K562 (cell line): ENCODE data around the gene HOXA13. TPM values are rescaled to one million over a fixed set of nuclear protein-coding genes. Genes with fewer than 3 reads are reported as not detected.

ENCODE experiments used
- ATAC-seq: fragments of 200-7000 bp; cut with Tn5 transposase; 3 replicates; pipeline ENCODE4 v1.9.1; 2020; ENCODE audit warnings: moderate library complexity
- BruUV-seq: library from RNA; stranded (reverse); fragments of 400-500 nt; replicated peaks from 2 replicates; lab custom pipeline; 2021; lab: Mats Ljungman, UMichigan
- CTCF ChIA-PET: fragments of 300-600 bp; formaldehyde crosslinking; extraction: SDS; loops from one replicate; lab custom pipeline; 2021; ENCODE audit warnings: low intra/inter-chr PET ratio; lab: Yijun Ruan, JAX
- POLR2A ChIA-PET: fragments of 300-600, 350-650 bp; sonication (Branson Sonifier 250); formaldehyde crosslinking; extraction: SDS; loops from one replicate; lab custom pipeline; 2021; ENCODE audit warnings: antibody characterized with exemption, inconsistent platforms; lab: Yijun Ruan, JAX
- DNase-seq, 4 experiments: peaks; one replicate each; pipeline versions ENCODE4 v3.0.0 to v3.0.0-alpha.2; 2011 to 2018; ENCODE audit warnings: low spot score in 3 of 4, mixed read lengths in 3 of 4; ENCODE audit errors: extremely low read depth in 1 of 4
- FAIRE-seq: peaks from 2 replicates; lab custom pipeline; 2011; peaks lifted over from hg19 to GRCh38; lab: Jason Lieb, UNC
- H2AFZ ChIP-seq: 2 replicates; pipeline ENCODE4 v1.6.0; 2011; ENCODE audit warnings: low read depth, low read length, control low read depth, inconsistent platforms
- H3K27ac ChIP-seq: fragments of 200-600 bp; 3 replicates; pipeline ENCODE4 v1.8.0; 2011; ENCODE audit warnings: low read depth, mild to moderate bottlenecking, control low read depth, inconsistent platforms, low read length, moderate library complexity, mixed read lengths; ENCODE audit errors: extremely low read depth
- H3K27me3 ChIP-seq, 2 experiments: fragments of 300-600 bp in 1 of 2; 2 replicates in 1 of 2; 3 replicates in 1 of 2; pipeline versions ENCODE4 v1.6.0 to v1.8.0; 2011; ENCODE audit warnings: inconsistent platforms in 2 of 2, low read length in 2 of 2, mild to moderate bottlenecking in 1 of 2, mixed read lengths in 1 of 2, moderate library complexity in 1 of 2; ENCODE audit not compliant: control insufficient read depth in 2 of 2, insufficient read depth in 2 of 2
- H3K36me3 ChIP-seq: fragments of 300-600 bp; 3 replicates; pipeline ENCODE4 v1.8.0; 2011; ENCODE audit warnings: mild to moderate bottlenecking, low read length, inconsistent platforms; ENCODE audit not compliant: control insufficient read depth, insufficient read depth
- H3K4me1 ChIP-seq, 2 experiments: fragments of 200-600 bp in 1 of 2; replicated peaks in 1 of 2; 2 replicates in 1 of 2; 3 replicates in 1 of 2; pipeline versions ENCODE4 v1.5.1 to v1.8.0; 2011; ENCODE audit warnings: inconsistent platforms in 2 of 2, low read length in 2 of 2, mild to moderate bottlenecking in 1 of 2, mixed read lengths in 1 of 2, moderate library complexity in 1 of 2; ENCODE audit not compliant: control insufficient read depth in 2 of 2, insufficient read depth in 2 of 2
- H3K4me2 ChIP-seq: 2 replicates; pipeline ENCODE4 v1.6.1; 2011; ENCODE audit warnings: low read length, control low read depth, inconsistent platforms, mixed read lengths; ENCODE audit not compliant: insufficient read depth
- H3K4me3 ChIP-seq: fragments of 200-600 bp; sonication (generic), shearing (Covaris generic); 2 replicates; pipeline ENCODE4 v1.5.1; 2016; ENCODE audit warnings: control low read depth, inconsistent platforms
- H3K79me2 ChIP-seq: fragments of 200-600 bp; 3 replicates; pipeline ENCODE4 v1.8.0; 2011; ENCODE audit warnings: low read length, inconsistent platforms; ENCODE audit not compliant: control insufficient read depth, insufficient read depth
- H3K9ac ChIP-seq, 2 experiments: 2 replicates each; pipeline versions ENCODE4 v1.6.0 to v1.6.1; 2011; ENCODE audit warnings: low read depth in 2 of 2, low read length in 2 of 2, control low read depth in 1 of 2, inconsistent platforms in 1 of 2, mild to moderate bottlenecking in 1 of 2, mixed read lengths in 1 of 2; ENCODE audit not compliant: insufficient read depth in 1 of 2
- H3K9me1 ChIP-seq: one replicate; pipeline ENCODE4 v1.6.0; 2011; ENCODE audit warnings: inconsistent platforms, mild to moderate bottlenecking, low read length, moderate library complexity; ENCODE audit not compliant: control insufficient read depth, insufficient read depth
- H3K9me3 ChIP-seq: replicated peaks from 2 replicates; pipeline ENCODE4 v1.5.1; 2011; ENCODE audit warnings: low read depth, low read length, inconsistent platforms; ENCODE audit not compliant: control insufficient read depth, insufficient read depth
- H4K20me1 ChIP-seq: replicated peaks from 2 replicates; pipeline ENCODE4 v1.6.1; 2011; ENCODE audit warnings: low read length, inconsistent platforms, mixed read lengths; ENCODE audit not compliant: control insufficient read depth, insufficient read depth
- CBX1 ChIP-seq: sonication (generic); IDR thresholded peaks from 2 replicates; pipeline ENCODE4 v1.6.1; 2016; ENCODE audit warnings: antibody characterized with exemption, low read depth, mild to moderate bottlenecking
- DIDO1 ChIP-seq: fragments of 450-650 bp; IDR thresholded peaks from 2 replicates; pipeline ENCODE4 v1.6.1; 2016; ENCODE audit warnings: low read depth, missing biosample characterization, missing genetic modification characterization
- ESRRB ChIP-seq: fragments of 250-450 bp; sonication (Bioruptor Pico); IDR thresholded peaks from 2 replicates; pipeline ENCODE4 v1.5.0; 2020; ENCODE audit warnings: mild to moderate bottlenecking, moderate library complexity, borderline replicate concordance
- EZH2 ChIP-seq: IDR thresholded peaks from 2 replicates; pipeline ENCODE4 v1.6.1; 2012; ENCODE audit warnings: low read depth, mild to moderate bottlenecking, inconsistent platforms, low read length, borderline replicate concordance
- KAT8 ChIP-seq: fragments of 450-650 bp; IDR thresholded peaks from 2 replicates; pipeline ENCODE4 v1.6.1; 2016; ENCODE audit warnings: low read depth, mild to moderate bottlenecking
- YY1 ChIP-seq, 3 experiments: IDR thresholded peaks; 2 replicates each; pipeline ENCODE4 v1.6.1; 2011; ENCODE audit warnings: low read length in 2 of 3, mild to moderate bottlenecking in 2 of 3, moderate library complexity in 2 of 3, borderline replicate concordance in 1 of 3, control low read depth in 1 of 3, low read depth in 1 of 3; ENCODE audit not compliant: insufficient read depth in 3 of 3, insufficient replicate concordance in 2 of 3, control insufficient read depth in 1 of 3, insufficient read length in 1 of 3; ENCODE audit errors: extremely low read depth in 1 of 3
- ZNF696 ChIP-seq: fragments of 250-450 bp; sonication (Bioruptor Pico); conservative IDR thresholded peaks from 2 replicates; pipeline ENCODE4 v1.4.0; 2020; ENCODE audit warnings: mild to moderate bottlenecking, moderate library complexity
- WGBS: fragments of 100-300 bp; shearing (Covaris generic); methylation state at CpG from one replicate; pipeline ENCODE4 v1.1.6; 2016; ENCODE audit warnings: low coverage, mixed read lengths; ENCODE audit not compliant: insufficient coverage; ENCODE audit errors: missing lambda C conversion rate; 5-methylcytosine and 5-hydroxymethylcytosine counted together
- in situ Hi-C: fragments of 300-500 bp; cut with MboI; formaldehyde crosslinking; loops from 4 replicates; pipeline ENCODE4 v1.15.0; 2018; ENCODE audit warnings: inconsistent platforms, mixed read lengths
- intact Hi-C: fragments of 100-400 bp; cut with micrococcal nuclease; formaldehyde crosslinking; loops from 2 replicates; pipeline ENCODE4 v1.14.2; 2022
- polyA plus RNA-seq, 8 experiments: library from polyadenylated mRNA; depleted of rRNA in 4 of 8; stranded (reverse) in 5 of 8; unstranded in 3 of 8; fragments of >200 nt; fragmentation: Nextera tagmentation in 2 of 8; fragmentation: Illumina TruSeq in 1 of 8; extraction: Ambion mirVana in 2 of 8; extraction: Trizol in 1 of 8; gene quantifications; 2 replicates each; pipeline versions ENCODE4 v1.2.1 to v1.2.3, GENCODE V29; 2011 to 2014; ENCODE audit warnings: inconsistent platforms in 1 of 8, missing spikeins in 1 of 8
- total RNA-seq, 7 experiments: library from RNA; depleted of rRNA in 6 of 7; stranded (reverse); fragments of >200 nt in 6 of 7; fragmentation: Illumina TruSeq in 2 of 7; extraction: Trizol in 2 of 7; gene quantifications; 2 replicates each; pipeline versions ENCODE4 v1.2.1 to v1.2.3, GENCODE V29; 2011 to 2021; ENCODE audit warnings: low replicate concordance in 1 of 7
- TF ChIP-seq, protein P1 (sequence below), 2 experiments: fragments of 450-650 bp; IDR thresholded peaks; 2 replicates each; pipeline ENCODE4 v1.6.1; 2016

Gene HOXA13
- total and polyA plus RNA-seq, 9 of the 15 experiments (the other 6 are each of a cell fraction or from before 2014, with no cell fraction given): not detected

DNA sequence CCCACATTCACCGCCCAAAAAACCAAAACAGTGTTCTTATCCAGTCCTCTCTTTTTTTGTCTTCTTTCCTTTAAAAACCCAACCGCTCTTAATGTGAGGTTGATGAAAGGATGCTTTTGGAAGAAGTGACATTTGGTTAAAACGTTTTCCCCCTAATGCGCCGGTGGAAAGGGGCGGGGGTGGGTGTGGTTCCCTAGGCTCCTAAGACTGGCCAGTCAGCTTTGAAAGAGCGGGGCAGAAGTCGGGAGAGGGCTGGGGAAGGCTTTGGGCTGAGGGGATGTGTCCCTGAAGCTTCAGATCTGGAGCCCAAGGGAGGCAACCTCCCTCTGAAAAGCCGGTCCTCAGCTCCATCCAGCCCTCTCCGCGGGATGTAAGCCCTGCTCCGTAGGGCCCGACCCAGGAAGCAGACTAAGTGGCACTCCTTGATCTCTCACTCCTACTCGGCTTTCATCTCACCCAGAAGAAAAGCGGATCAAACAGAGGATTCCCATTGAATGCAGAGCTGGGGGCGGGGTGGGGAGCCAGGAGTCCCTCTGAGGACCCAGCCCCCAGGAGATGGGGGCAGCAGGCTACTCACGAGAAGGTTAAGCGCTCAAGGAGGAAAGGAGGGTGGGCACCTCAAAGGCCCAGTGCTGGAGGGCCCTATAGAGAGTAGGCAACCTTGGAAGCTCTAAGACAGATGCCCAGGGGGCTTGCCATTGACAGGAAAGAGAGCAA, 40.3 kb upstream of the HOXA13 start:
- peaks cover 2% of the 10 kb centered on the region for H3K9me1 ChIP-seq
- POLR2A ChIA-PET: interaction anchor here (0.6 kb wide), 1 partner anchor 816 kb away, joined by 3 read pairs; no protein-coding TSS in a partner anchor
- no peaks in the 10 kb centered on the region for H3K9me3 ChIP-seq
- BruUV-seq: no TSS peak
- H3K27ac ChIP-seq: no peak overlapping the region
- H3K79me2 ChIP-seq: no peaks in the 10 kb centered on the region
- no peak for FAIRE-seq
- H3K4me2 ChIP-seq: no peak overlapping the region
- DNase-seq: no peak
- ATAC-seq: no peak
- no peak overlapping the region for H3K9ac ChIP-seq
- WGBS: 2% methylated on average over 18 of the region's 18 CpGs
- peaks cover 18% of the 10 kb centered on the region; the same call in 1 of the 2 replicates for H4K20me1 ChIP-seq
- in situ Hi-C loops (no loop called here), intact Hi-C loops (no loop called here)
- no peak overlapping the region for H2AFZ ChIP-seq
- CTCF ChIA-PET: no interaction called here
- H3K4me1 ChIP-seq: peaks cover 0 to 23% of the 10 kb centered on the region in 2 experiments; a peak in 2 of 5 replicates
- H3K27me3 ChIP-seq: peaks cover 68 to 92% of the 10 kb centered on the region in 2 experiments
- no peaks in the 10 kb centered on the region for H3K36me3 ChIP-seq
- TF ChIP-seq ESRRB (CRISPR knock-in tag) (no peak), DIDO1 (tag) (no peak), YY1 (IDR thresholded peaks at IDR 0.05; ENCODE audit: borderline replicate concordance in 1 of 3, control insufficient read depth in 1 of 3, extremely low read depth in 1 of 3, insufficient read depth in 3 of 3, insufficient read length in 1 of 3, insufficient replicate concordance in 2 of 3, low read depth in 1 of 3, low read length in 2 of 3) (no peak), EZH2 (peak; percentile 63; the same call in 1 of the 2 replicates), KAT8 (no peak), ZNF696 (CRISPR knock-in tag) (no peak), CBX1 (no peak)
- TF ChIP-seq, protein P1, sequence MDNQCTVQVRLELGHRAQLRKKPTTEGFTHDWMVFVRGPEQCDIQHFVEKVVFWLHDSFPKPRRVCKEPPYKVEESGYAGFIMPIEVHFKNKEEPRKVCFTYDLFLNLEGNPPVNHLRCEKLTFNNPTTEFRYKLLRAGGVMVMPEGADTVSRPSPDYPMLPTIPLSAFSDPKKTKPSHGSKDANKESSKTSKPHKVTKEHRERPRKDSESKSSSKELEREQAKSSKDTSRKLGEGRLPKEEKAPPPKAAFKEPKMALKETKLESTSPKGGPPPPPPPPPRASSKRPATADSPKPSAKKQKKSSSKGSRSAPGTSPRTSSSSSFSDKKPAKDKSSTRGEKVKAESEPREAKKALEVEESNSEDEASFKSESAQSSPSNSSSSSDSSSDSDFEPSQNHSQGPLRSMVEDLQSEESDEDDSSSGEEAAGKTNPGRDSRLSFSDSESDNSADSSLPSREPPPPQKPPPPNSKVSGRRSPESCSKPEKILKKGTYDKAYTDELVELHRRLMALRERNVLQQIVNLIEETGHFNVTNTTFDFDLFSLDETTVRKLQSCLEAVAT (IDR thresholded peaks at IDR 0.05): no peak
- no peak overlapping the region for H3K4me3 ChIP-seq
